GM12878 (cell line): Measurements from ENCODE around the gene MORN4. TPM values are rescaled to one million over a fixed set of nuclear protein-coding genes. Genes with fewer than 3 reads are reported as not detected.
A peak's percentile ranks its signal among the peaks of the same experiment; 100 is the strongest.

Source experiments
- ATF7 ChIP-seq: fragments of 450-650 bp; IDR thresholded peaks from 2 replicates; pipeline ENCODE4 v1.6.1; 2016; ENCODE audit warnings: low read depth, mild to moderate bottlenecking
- CEBPB ChIP-seq, 2 experiments: fragments of 150-350 bp in 1 of 2; IDR thresholded peaks; 2 replicates each; pipeline ENCODE4 v1.6.1; 2012 to 2014; ENCODE audit warnings: low read depth in 2 of 2, low read length in 2 of 2, borderline replicate concordance in 1 of 2, inconsistent platforms in 1 of 2
- CHD1 ChIP-seq: IDR thresholded peaks from 2 replicates; pipeline ENCODE4 v1.6.1; 2012; ENCODE audit warnings: low read depth, low read length, improper control_type of control experiment
- EGR1 ChIP-seq, 2 experiments: IDR thresholded peaks; 1 replicate in 1 of 2; 2 replicates in 1 of 2; pipeline ENCODE4 v1.6.1; 2011 to 2012; ENCODE audit warnings: low read depth in 2 of 2, low read length in 2 of 2, borderline replicate concordance in 1 of 2, mild to moderate bottlenecking in 1 of 2, moderate library complexity in 1 of 2
- EZH2 ChIP-seq: IDR thresholded peaks from 2 replicates; pipeline ENCODE4 v1.6.1; 2012; ENCODE audit warnings: low read depth, mild to moderate bottlenecking, control low read depth, inconsistent platforms, low read length, borderline replicate concordance; ENCODE audit not compliant: control insufficient read depth
- FOS ChIP-seq: IDR thresholded peaks from 3 replicates; pipeline ENCODE4 v1.6.1; 2011; ENCODE audit warnings: borderline replicate concordance; ENCODE audit not compliant: insufficient read length; ENCODE audit errors: extremely low read depth
- JUNB ChIP-seq: IDR thresholded peaks from 2 replicates; pipeline ENCODE4 v1.6.1; 2016; ENCODE audit warnings: antibody characterized with exemption, mild to moderate bottlenecking
- KLF5 ChIP-seq: fragments of 450-650 bp; IDR thresholded peaks from 2 replicates; pipeline ENCODE4 v1.6.1; 2014; ENCODE audit warnings: mild to moderate bottlenecking; ENCODE audit not compliant: partially characterized antibody
- MTA2 ChIP-seq: fragments of 450-650 bp; IDR thresholded peaks from 2 replicates; pipeline ENCODE4 v1.6.1; 2016; ENCODE audit warnings: low read depth, mild to moderate bottlenecking, moderate library complexity
- MTA3 ChIP-seq: IDR thresholded peaks from 2 replicates; pipeline ENCODE4 v1.6.1; 2012; ENCODE audit warnings: low read length, inconsistent platforms, borderline replicate concordance
- PAX5 ChIP-seq: IDR thresholded peaks from 2 replicates; pipeline ENCODE4 v1.6.1; 2011; ENCODE audit warnings: low read depth, low read length, borderline replicate concordance
- POLR2A ChIP-seq: IDR thresholded peaks from 2 replicates; pipeline ENCODE4 v1.6.1; 2011; ENCODE audit warnings: low read depth, mild to moderate bottlenecking, low read length
- SMAD5 ChIP-seq: IDR thresholded peaks from 2 replicates; pipeline ENCODE4 v1.6.1; 2016; ENCODE audit warnings: antibody characterized with exemption, low read depth
- SPI1 ChIP-seq: IDR thresholded peaks from 2 replicates; pipeline ENCODE4 v1.6.1; 2011; ENCODE audit warnings: low read depth, mild to moderate bottlenecking, low read length, moderate library complexity, borderline replicate concordance; ENCODE audit not compliant: insufficient read depth
- TARDBP ChIP-seq: IDR thresholded peaks from 2 replicates; pipeline ENCODE4 v1.6.1; 2016; ENCODE audit warnings: borderline replicate concordance
- ZNF207 ChIP-seq: fragments of 450-650 bp; IDR thresholded peaks from 2 replicates; pipeline ENCODE4 v1.6.1; 2014; ENCODE audit warnings: antibody characterized with exemption, mild to moderate bottlenecking, borderline replicate concordance
- polyA plus RNA-seq, 11 experiments: library from polyadenylated mRNA; depleted of rRNA in 4 of 11; unstranded in 6 of 11; stranded (reverse) in 5 of 11; fragments of >200 nt; fragmentation: Nextera tagmentation in 4 of 11; fragmentation: Illumina TruSeq in 1 of 11; extraction: Ambion mirVana in 4 of 11; extraction: Trizol in 1 of 11; gene quantifications; 1 replicate in 1 of 11; 2 replicates in 10 of 11; pipeline versions ENCODE4 v1.2.1 to v1.2.3, GENCODE V29; 2011 to 2016; ENCODE audit warnings: inconsistent platforms in 2 of 11, missing spikeins in 2 of 11, low read depth in 1 of 11
- total RNA-seq, 4 experiments: library from RNA; depleted of rRNA in 3 of 4; stranded (reverse); fragments of >200 nt in 3 of 4; fragmentation: Illumina TruSeq in 1 of 4; extraction: Trizol in 1 of 4; gene quantifications; 2 replicates each; pipeline versions ENCODE4 v1.2.1 to v1.2.3, GENCODE V29; 2013 to 2021
- TF ChIP-seq, protein P1 (sequence below): fragments of 450-650 bp; IDR thresholded peaks from 2 replicates; pipeline ENCODE4 v1.6.1; 2018; ENCODE audit warnings: borderline replicate concordance, mild to moderate bottlenecking; ENCODE audit not compliant: partially characterized antibody
- TF ChIP-seq, protein P2 (sequence below): fragments of 450-650 bp; IDR thresholded peaks from 2 replicates; pipeline ENCODE4 v1.6.1; 2016; ENCODE audit warnings: mild to moderate bottlenecking
- TF ChIP-seq, protein P3 (sequence below): IDR thresholded peaks from 2 replicates; pipeline ENCODE4 v1.6.1; 2011; ENCODE audit warnings: borderline replicate concordance, low read depth, mild to moderate bottlenecking, moderate library complexity, mixed read lengths, low read length; ENCODE audit not compliant: insufficient read depth; ENCODE audit errors: extremely low read length
- TF ChIP-seq, protein P4 (sequence below): fragments of 450-650 bp; IDR thresholded peaks from 2 replicates; pipeline ENCODE4 v1.6.1; 2014; ENCODE audit warnings: mild to moderate bottlenecking
- TF ChIP-seq, protein P5 (sequence below), 3 experiments: IDR thresholded peaks in 2 of 3; conservative IDR thresholded peaks in 1 of 3; 2 replicates each; pipeline ENCODE4 v1.5.1; 2011; ENCODE audit warnings: low read depth in 3 of 3, low read length in 3 of 3, mild to moderate bottlenecking in 3 of 3, control low read depth in 2 of 3, moderate library complexity in 2 of 3, inconsistent platforms in 1 of 3, mixed read lengths in 1 of 3; ENCODE audit not compliant: control insufficient read depth in 2 of 3, insufficient read depth in 1 of 3; ENCODE audit errors: extremely low read depth in 1 of 3

Gene MORN4
- total and polyA plus RNA-seq, 10 of the 15 experiments (the other 5 are each of a cell fraction or from before 2014, with no cell fraction given): 1.3 to 5.5 (median 2.6) TPM

DNA sequence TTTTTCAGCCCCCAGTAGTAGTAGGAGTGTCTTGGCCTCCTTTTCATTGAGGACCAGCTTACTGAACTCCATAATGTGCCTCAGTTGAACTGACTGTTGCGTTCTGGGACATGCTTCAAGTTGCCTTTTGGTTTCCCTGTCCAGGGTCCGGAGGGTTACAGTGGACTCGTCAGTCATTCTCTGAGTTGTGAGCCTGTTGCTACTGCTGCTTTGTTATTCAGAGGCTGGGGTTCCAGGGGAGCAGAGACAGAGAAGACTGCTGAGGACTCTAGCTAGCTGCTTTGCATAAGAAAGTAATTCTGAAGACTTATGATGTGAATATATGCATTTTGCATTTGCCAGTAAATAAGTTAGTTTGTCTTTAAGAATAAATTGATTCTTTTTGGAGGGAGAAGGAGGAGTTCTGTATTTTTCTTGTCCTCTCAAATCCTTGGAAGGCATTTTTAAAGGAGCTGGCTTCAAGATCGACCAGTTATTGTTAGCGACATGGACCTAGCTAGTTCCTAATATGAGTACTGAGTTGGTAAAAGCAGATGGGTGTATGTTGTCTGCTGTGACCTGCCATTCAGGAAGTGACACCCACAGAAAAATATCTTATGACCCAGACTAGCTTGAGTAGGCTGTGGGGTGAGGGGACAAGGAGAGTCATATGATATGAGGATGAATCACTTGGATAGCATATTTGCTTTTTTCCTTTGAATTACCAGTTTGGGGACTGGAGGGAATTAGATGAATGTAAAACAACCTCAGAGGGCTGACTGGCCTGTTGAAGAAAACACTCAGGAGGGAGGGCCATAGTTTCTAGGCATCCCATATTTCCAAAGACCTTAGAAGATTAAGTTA is 15.5 kb upstream of the MORN4 start (continued):
- TF ChIP-seq PAX5 (no peak), KLF5 (no peak), EZH2 (no peak), JUNB (no peak; the same call in 1 of the 2 replicates), SPI1 (peak; percentile 45; the same call in 1 of the 2 replicates), TARDBP (no peak), SMAD5 (no peak), FOS (no peak), MTA2 (peak; percentile 32; the same call in 1 of the 2 replicates), ZNF207 (no peak), ATF7 (peak; percentile 66; the same call in 1 of the 2 replicates), EGR1 (IDR thresholded peaks at IDR 0.05; ENCODE audit: borderline replicate concordance in 1 of 2, low read depth in 2 of 2, low read length in 2 of 2) (no peak), MTA3 (no peak), POLR2A (peak; percentile 42; the same call in 1 of the 2 replicates), CHD1 (no peak), CEBPB (IDR thresholded peaks at IDR 0.05; ENCODE audit: borderline replicate concordance in 1 of 2, low read depth in 2 of 2, low read length in 2 of 2) (no peak)
- TF ChIP-seq, protein P1, sequence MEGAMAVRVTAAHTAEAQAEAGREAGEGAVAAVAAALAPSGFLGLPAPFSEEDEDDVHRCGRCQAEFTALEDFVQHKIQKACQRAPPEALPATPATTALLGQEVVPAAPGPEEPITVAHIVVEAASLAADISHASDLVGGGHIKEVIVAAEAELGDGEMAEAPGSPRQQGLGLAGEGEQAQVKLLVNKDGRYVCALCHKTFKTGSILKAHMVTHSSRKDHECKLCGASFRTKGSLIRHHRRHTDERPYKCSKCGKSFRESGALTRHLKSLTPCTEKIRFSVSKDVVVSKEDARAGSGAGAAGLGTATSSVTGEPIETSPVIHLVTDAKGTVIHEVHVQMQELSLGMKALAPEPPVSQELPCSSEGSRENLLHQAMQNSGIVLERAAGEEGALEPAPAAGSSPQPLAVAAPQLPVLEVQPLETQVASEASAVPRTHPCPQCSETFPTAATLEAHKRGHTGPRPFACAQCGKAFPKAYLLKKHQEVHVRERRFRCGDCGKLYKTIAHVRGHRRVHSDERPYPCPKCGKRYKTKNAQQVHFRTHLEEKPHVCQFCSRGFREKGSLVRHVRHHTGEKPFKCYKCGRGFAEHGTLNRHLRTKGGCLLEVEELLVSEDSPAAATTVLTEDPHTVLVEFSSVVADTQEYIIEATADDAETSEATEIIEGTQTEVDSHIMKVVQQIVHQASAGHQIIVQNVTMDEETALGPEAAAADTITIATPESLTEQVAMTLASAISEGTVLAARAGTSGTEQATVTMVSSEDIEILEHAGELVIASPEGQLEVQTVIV: no peak
- TF ChIP-seq, protein P2, sequence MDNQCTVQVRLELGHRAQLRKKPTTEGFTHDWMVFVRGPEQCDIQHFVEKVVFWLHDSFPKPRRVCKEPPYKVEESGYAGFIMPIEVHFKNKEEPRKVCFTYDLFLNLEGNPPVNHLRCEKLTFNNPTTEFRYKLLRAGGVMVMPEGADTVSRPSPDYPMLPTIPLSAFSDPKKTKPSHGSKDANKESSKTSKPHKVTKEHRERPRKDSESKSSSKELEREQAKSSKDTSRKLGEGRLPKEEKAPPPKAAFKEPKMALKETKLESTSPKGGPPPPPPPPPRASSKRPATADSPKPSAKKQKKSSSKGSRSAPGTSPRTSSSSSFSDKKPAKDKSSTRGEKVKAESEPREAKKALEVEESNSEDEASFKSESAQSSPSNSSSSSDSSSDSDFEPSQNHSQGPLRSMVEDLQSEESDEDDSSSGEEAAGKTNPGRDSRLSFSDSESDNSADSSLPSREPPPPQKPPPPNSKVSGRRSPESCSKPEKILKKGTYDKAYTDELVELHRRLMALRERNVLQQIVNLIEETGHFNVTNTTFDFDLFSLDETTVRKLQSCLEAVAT: no peak
- TF ChIP-seq, protein P3, sequence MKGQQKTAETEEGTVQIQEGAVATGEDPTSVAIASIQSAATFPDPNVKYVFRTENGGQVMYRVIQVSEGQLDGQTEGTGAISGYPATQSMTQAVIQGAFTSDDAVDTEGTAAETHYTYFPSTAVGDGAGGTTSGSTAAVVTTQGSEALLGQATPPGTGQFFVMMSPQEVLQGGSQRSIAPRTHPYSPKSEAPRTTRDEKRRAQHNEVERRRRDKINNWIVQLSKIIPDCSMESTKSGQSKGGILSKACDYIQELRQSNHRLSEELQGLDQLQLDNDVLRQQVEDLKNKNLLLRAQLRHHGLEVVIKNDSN: no peak
- TF ChIP-seq, protein P4, sequence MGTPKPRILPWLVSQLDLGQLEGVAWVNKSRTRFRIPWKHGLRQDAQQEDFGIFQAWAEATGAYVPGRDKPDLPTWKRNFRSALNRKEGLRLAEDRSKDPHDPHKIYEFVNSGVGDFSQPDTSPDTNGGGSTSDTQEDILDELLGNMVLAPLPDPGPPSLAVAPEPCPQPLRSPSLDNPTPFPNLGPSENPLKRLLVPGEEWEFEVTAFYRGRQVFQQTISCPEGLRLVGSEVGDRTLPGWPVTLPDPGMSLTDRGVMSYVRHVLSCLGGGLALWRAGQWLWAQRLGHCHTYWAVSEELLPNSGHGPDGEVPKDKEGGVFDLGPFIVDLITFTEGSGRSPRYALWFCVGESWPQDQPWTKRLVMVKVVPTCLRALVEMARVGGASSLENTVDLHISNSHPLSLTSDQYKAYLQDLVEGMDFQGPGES: no peak
- TF ChIP-seq, protein P5, sequence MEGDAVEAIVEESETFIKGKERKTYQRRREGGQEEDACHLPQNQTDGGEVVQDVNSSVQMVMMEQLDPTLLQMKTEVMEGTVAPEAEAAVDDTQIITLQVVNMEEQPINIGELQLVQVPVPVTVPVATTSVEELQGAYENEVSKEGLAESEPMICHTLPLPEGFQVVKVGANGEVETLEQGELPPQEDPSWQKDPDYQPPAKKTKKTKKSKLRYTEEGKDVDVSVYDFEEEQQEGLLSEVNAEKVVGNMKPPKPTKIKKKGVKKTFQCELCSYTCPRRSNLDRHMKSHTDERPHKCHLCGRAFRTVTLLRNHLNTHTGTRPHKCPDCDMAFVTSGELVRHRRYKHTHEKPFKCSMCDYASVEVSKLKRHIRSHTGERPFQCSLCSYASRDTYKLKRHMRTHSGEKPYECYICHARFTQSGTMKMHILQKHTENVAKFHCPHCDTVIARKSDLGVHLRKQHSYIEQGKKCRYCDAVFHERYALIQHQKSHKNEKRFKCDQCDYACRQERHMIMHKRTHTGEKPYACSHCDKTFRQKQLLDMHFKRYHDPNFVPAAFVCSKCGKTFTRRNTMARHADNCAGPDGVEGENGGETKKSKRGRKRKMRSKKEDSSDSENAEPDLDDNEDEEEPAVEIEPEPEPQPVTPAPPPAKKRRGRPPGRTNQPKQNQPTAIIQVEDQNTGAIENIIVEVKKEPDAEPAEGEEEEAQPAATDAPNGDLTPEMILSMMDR (IDR thresholded peaks at IDR 0.05 in 2 of 3, conservative IDR thresholded peaks at IDR 0.05 in 1 of 3; ENCODE audit: control insufficient read depth in 2 of 3, extremely low read depth in 1 of 3, insufficient read depth in 1 of 3, low read depth in 3 of 3, low read length in 3 of 3): no peak
